Mammary epithelial cell (primary cell): ENCODE measurements around the gene PHACTR3.

ENCODE experiments used
- EZH2 ChIP-seq: IDR thresholded peaks from 2 replicates; pipeline ENCODE4 v1.6.1; 2012; ENCODE audit warnings: low read length, inconsistent platforms, borderline replicate concordance
- TF ChIP-seq, protein P1 (sequence below), 2 donors: IDR thresholded peaks in 1 of 2; conservative IDR thresholded peaks in 1 of 2; 2 replicates each; pipeline ENCODE4 v1.5.1; 2011 to 2012; ENCODE audit warnings: inconsistent platforms in 2 of 2, low read length in 2 of 2, mild to moderate bottlenecking in 2 of 2, control low read depth in 1 of 2, low read depth in 1 of 2; ENCODE audit not compliant: insufficient read depth in 1 of 2; ENCODE audit errors: extremely low read depth in 1 of 2

DNA sequence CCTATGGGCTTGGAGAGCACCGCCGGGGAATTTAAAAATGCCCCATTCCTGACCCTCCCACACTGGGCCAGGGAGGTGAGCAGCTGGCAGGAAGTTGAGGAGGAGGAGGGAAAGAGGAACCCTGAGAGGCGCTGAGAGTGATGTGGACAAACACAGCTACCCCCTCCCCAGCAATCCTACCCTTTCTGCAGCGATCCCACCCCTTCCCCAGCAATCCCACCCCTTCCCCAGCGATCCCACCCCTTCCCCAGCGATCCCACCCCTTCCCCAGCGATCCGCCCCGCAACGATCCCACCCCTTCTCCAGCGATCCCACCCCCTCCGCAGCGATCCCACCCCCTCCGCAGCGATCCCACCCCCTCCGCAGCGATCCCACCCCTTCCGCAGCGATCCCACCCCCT lies 217.4 kb downstream of the PHACTR3 start:
- TF ChIP-seq, protein P1, sequence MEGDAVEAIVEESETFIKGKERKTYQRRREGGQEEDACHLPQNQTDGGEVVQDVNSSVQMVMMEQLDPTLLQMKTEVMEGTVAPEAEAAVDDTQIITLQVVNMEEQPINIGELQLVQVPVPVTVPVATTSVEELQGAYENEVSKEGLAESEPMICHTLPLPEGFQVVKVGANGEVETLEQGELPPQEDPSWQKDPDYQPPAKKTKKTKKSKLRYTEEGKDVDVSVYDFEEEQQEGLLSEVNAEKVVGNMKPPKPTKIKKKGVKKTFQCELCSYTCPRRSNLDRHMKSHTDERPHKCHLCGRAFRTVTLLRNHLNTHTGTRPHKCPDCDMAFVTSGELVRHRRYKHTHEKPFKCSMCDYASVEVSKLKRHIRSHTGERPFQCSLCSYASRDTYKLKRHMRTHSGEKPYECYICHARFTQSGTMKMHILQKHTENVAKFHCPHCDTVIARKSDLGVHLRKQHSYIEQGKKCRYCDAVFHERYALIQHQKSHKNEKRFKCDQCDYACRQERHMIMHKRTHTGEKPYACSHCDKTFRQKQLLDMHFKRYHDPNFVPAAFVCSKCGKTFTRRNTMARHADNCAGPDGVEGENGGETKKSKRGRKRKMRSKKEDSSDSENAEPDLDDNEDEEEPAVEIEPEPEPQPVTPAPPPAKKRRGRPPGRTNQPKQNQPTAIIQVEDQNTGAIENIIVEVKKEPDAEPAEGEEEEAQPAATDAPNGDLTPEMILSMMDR (conservative IDR thresholded peaks at IDR 0.05 in 1 of 2, IDR thresholded peaks at IDR 0.05 in 1 of 2; ENCODE audit: extremely low read depth in 1 of 2, insufficient read depth in 1 of 2, low read depth in 1 of 2, low read length in 2 of 2) = no peak
- TF ChIP-seq EZH2 = no peak
